GM12873 (cell line): ENCODE measurements around the gene CTNNA3.

ENCODE experiments used
- TF ChIP-seq, protein P1 (sequence below): IDR thresholded peaks from 2 replicates; pipeline ENCODE4 v1.5.1; 2012; ENCODE audit warnings: low read depth, mild to moderate bottlenecking, moderate library complexity, low read length, control low read depth; ENCODE audit not compliant: insufficient read depth; ENCODE audit errors: missing control alignments

Gene CTNNA3

DNA sequence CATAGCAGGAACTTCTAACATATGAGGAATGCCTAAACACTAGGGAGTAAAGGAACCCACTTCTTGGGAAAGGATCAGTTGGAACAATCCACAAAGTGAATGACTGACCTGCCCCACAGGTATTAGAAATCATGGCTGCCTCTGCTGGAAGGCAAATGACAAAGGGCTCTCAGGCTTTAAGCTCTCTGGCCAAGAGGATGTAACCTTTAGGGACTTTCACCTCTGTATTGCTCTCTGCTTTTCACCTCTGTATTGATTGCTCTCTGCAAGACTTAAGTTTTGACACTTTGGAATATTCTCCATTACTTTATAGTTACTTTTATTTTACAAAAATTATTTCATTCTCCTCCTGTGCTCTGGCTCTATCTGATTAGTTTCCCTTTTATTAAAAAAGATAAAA lies 522.2 kb downstream of the CTNNA3 start:
- TF ChIP-seq, protein P1, sequence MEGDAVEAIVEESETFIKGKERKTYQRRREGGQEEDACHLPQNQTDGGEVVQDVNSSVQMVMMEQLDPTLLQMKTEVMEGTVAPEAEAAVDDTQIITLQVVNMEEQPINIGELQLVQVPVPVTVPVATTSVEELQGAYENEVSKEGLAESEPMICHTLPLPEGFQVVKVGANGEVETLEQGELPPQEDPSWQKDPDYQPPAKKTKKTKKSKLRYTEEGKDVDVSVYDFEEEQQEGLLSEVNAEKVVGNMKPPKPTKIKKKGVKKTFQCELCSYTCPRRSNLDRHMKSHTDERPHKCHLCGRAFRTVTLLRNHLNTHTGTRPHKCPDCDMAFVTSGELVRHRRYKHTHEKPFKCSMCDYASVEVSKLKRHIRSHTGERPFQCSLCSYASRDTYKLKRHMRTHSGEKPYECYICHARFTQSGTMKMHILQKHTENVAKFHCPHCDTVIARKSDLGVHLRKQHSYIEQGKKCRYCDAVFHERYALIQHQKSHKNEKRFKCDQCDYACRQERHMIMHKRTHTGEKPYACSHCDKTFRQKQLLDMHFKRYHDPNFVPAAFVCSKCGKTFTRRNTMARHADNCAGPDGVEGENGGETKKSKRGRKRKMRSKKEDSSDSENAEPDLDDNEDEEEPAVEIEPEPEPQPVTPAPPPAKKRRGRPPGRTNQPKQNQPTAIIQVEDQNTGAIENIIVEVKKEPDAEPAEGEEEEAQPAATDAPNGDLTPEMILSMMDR: no peak

DNA sequence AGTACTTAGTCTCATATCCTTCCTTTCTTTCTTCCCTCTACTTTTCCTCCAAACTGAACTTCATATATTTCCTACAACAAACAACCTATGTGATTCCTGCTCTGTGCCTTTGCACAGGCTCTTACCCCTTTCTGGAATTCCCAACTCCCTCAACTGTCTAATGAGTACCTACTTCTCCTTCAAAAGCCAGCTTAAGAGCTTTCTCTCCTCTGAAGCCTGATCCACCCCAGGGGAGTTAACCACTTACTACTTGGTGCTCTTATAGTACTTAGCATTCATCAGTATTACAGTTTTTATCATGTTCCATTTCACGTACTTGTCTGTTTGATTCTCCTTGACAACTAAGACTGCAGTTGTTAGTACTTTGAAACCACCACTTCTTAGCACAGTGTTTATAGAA lies 524.0 kb downstream of the CTNNA3 start:
- TF ChIP-seq, protein P1: no peak

DNA sequence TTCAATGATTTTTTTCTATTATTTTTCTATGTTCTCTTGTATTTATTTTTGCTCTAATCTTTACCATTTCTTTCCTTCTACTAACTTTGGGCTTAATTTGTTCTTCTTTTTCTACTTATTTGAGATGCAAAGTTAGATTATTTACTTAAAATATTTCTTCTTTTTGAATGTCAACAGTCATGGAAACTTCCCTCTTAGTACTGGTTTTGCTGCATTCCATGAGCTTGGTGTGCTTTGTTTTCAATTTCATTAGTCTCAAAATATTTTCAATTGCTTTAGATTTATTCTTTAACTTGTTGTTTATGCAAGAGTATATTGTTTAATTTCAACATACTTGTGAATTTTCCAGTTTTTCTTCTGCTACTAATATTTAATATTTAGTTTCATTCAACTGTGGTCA lies 539.8 kb downstream of the CTNNA3 start:
- TF ChIP-seq, protein P1: no peak

DNA sequence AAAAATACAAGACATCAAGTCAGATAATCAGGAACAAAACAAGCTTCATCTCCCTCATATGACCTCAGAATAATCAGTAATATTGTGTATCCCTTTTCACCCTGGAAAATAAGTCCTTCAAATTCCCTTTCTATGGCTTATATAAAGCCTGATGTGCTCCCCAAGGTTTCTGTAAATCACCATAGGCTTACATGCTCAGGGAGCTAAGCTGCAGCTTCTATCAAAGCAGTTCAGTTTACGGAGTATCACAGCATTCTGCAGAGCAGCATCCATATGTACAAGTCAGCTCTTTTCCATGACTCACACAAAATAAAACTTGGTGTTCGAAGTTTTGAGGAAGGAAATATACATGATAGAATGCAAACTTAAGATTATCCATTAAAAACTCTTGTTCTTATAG lies 544.5 kb downstream of the CTNNA3 start:
- TF ChIP-seq, protein P1: no peak

DNA sequence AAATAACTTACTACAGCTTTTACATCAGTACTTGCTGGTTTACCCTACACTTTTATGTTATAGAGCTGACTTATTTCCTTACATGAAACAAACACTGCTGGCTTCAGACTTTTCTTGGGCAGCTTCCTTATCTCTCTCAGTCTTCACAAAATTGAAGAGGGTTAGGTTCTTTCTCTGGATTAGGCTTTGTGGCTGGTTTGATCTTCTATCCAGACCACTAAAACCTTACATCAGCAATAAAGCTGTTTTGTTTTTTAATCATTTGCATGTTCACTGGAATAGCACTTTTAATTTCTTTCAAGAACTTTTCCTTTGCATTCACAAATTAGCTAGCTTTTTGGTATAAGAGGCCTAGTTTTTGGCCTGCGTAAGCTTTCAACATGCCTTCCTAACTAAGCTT lies 551.5 kb downstream of the CTNNA3 start:
- TF ChIP-seq, protein P1: no peak

DNA sequence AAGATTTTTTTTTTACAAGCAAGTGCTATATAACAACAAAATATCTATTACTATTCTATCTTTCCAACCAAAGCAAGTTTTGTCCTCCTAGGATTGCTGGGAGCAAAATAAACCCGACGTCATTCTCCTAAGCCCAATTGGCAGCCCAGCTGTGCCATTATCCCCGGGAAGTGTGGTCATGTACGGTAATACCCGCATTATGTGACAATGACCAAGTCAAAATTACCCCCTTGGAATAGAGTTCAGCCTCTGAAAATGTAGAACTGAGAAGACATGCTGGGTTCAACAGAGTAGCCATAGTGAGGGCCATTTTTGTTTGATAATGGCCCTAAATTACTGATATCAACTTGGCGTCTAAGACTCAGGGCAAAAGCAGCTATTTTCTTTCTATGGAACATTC lies 554.7 kb downstream of the CTNNA3 start:
- TF ChIP-seq, protein P1: no peak

DNA sequence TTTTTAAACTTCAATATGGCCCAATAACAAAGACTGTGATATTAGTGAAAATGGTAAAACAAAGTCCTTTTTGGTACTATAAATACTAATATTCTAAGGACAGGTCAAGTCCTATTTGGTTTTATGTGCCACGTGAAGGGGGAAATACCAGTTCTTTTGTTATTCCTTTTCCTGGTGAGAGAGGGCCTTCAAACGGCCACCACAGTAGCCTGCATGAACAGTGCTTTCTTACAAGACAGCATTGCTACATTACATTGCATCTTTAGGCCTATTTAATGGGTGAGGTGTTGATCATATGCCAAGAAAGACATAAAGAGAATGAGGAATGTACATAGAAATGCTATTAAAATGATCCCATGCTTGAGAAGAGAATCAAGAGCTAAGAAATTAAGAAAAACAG lies 555.4 kb downstream of the CTNNA3 start:
- TF ChIP-seq, protein P1: no peak
